Activated naive CD8-positive, alpha-beta T cell treated with anti-CD3 and anti-CD28 coated beads, Interleukin-2, amount 50 U/mL, for 16 hours (primary cell): ENCODE results near the gene RNF103.
"Not testable (repeated sequence)": the region's sequence is repeated elsewhere in the genome, so short reads cannot be mapped to it uniquely, and the experiment has no call there.

Experiments
- DNase-seq: peaks from one replicate; pipeline ENCODE4 v3.0.0-alpha.2; 2020; ENCODE audit warnings: low read depth, low spot score

Gene RNF103, protein sequence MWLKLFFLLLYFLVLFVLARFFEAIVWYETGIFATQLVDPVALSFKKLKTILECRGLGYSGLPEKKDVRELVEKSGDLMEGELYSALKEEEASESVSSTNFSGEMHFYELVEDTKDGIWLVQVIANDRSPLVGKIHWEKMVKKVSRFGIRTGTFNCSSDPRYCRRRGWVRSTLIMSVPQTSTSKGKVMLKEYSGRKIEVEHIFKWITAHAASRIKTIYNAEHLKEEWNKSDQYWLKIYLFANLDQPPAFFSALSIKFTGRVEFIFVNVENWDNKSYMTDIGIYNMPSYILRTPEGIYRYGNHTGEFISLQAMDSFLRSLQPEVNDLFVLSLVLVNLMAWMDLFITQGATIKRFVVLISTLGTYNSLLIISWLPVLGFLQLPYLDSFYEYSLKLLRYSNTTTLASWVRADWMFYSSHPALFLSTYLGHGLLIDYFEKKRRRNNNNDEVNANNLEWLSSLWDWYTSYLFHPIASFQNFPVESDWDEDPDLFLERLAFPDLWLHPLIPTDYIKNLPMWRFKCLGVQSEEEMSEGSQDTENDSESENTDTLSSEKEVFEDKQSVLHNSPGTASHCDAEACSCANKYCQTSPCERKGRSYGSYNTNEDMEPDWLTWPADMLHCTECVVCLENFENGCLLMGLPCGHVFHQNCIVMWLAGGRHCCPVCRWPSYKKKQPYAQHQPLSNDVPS

DNA sequence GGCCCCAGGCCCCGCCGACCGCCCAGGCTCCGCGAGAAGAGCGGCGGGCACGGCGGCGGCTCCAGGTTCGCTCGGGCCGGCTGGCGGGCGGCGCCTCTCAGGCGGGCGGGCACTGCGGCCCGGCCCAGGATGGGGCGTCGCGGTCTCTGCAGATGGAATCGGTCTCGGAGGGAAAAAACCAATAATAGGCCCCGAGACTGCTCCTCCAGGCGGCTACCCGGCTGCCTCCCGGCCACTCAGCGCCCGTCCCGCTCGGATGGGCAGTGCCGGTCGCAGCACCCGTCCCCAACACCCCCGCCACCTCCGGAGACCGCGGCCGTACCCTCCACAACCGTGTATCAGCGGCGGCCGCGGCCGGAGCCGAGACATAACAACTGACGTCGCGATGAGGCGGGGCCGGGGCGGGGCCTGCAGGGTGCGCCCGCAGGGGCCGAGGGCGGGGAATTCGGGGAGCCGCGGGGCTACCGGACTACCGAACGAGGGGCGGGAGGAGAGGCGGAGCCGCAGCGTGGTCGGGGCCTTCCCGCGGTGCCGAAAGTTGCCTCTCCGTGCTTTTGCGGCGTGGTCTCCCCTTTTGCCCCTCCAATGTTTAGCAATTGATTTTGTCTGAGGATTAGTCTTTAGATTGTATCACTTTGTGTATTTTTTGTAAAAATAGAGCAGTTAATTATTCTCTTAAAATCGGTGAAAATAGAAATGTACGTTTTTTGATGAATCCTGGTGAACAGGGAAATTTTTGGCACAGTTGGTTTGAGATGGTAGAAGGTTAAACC is at the start of gene RNF103:
Gene RNF103, minus strand, starts transcription at position 372 of the 773 bp plus-strand sequence. CDS start 979 bp downstream, outside the sequence.
- peak; percentile 85 for DNase-seq

DNA sequence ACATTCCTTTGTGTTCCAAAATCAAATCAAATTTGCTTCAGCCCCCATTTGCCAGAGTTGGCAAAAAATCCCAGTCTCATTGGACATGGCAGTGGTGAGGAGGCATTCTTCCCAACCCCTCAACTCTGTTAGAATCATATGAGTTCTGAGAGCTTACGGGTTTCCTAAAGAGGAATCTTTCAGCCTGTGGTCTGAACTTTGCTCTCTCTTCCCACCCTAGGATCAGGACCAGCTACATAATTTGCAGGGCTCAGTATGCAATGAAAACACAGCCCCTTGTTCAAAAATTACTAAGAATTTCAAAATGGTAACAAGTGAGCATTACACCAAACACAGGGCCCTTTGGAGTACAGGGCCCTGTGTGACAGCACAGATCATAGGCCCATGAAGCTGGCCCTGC is 49.3 kb upstream of the RNF103 start:
- DNase-seq: no peak

DNA sequence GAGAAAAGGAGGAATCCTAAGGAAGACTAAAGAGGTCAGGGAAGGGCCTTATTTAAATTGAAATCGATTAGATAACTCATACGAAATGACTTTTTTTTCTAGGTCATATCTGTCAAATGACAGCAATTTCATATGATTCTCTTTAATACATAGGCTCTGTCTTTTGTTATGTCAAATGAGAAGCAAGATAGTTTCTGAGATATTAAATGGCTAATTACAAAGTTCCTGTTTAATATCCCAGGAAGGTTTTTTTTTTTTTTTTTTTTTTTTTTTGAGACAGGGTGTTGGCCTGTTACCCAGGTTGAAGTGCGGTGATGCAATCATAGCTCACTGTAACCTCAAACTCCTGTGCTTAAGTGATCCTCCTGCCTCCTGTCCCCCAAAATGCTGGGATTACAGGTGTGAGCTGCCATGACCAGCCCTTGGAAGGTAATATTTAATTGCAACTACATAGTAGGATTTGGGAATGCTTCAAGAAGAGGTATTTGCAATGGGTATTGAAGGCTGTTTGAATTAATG is 48.4 kb upstream of the RNF103 start:
- DNase-seq: no peak

DNA sequence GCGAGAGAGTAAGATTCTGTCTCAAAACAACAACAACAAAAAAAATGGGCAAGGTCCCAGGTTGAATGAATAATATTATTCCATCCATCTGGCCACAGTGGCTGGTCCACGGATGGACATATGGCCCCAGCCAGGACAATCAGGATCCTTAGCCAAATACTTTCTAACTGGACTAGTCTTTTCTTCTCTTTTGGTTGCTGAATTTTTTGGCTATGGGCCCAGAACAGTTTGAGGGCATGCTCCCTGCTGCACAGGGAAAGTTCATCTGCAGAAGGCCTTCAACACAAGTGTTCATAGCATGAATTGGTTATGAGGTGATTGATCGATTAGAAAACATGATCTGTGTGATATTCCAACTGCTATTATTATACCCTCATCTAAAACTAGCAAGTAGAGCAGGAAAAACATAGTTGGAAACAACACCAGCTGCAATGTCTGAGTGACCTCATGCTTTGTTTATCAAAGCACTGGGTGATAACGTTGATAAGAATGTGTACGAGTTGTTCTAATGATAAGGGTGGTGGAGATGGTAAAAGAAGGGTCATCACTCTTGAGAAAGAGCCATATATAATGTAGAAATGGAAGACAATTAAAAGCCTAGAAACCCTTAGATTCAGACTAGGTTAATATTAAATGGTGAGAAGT is 47.8 kb upstream of the RNF103 start:
- DNase-seq: no peak

DNA sequence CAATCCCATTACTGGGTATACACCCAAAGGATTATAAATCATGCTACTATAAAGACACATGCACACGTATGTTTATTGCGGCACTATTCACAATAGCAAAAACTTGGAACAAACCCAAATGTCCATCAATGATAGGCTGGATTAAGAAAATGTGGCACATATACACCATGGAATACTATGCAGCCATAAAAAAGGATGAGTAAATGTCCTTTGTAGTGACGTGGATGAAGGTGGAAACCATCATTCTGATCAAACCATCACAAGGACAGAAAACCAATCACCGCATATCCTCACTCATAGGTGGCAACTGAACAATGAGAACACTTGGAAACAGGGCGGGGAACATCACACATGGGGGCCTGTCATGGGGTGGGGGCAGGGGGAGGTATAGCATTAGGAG is 45.7 kb upstream of the RNF103 start:
- not testable (repeated sequence) for DNase-seq

DNA sequence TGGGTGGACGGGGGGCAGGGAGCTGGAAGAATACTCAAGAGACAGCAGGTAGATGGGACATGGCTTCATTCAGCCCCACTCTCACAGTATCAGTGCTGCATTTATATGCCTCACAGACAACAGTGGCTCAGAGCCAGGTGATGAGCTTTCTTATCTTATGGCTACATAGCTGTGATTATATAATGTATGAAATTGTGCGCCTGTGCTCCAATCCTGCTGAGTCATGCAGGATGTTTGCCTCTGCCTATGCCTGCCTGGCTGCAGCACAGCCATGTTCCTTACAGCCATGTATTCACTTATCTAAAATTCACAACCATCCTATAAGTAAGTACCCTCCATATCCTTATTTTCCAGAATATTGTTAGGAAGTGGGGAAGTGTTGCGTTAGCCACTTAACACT is 37.7 kb upstream of the RNF103 start:
- no peak for DNase-seq

DNA sequence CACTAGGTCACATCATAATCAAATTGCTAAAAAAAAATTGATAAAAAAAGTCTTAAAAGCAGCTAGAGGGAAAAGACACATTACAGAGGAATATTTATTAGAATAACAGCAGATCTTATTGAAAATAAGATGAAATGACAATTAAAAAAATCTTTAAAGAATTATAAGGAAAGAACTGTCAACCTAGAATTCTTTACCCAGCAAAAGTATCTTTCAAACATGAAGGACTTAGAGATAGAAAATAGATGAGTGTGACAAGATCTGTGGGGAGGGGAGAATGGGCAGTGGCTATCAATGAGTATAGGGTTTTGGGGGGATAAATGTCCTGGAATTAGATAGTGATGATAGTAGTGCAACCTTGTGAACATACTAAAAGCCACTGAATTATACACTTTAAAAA is 26.5 kb upstream of the RNF103 start:
- DNase-seq: no peak

DNA sequence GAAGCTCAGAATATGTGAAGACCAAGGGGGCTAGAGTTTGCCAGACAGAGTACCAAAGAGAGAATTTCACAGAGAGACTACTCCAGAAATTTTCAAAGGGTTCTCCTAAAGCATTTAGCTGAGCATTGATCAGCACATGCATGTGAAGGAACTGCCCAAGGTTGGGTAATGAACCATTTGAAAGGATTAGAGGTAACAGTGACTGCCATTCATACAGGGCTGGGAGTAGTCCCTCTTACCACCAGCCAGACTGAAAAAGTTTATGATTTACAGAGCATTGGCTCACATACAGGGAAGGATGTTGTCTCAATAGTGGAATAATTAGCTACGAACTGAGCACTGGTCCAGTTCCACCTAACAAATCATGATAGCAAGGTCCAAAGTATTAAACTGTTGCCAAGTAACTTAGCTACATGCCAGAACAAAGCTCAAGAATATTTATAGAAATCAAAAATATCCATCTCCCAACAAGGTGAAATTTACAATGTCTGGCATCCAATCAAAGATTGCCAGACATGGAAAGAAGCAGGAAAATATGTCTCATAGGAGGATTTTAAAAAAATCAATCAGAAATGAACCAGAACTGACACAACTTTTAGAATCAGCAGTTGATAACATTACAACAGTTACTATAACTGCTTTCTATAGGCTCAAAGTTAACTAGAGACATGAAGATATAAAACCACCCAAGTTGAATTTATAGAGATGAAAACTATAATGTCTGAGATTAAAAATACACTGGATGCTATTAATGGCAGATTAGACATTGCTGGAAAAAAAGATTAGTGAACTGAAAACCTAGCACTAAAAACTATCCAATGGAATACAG is 25.7 kb upstream of the RNF103 start:
- no peak for DNase-seq

DNA sequence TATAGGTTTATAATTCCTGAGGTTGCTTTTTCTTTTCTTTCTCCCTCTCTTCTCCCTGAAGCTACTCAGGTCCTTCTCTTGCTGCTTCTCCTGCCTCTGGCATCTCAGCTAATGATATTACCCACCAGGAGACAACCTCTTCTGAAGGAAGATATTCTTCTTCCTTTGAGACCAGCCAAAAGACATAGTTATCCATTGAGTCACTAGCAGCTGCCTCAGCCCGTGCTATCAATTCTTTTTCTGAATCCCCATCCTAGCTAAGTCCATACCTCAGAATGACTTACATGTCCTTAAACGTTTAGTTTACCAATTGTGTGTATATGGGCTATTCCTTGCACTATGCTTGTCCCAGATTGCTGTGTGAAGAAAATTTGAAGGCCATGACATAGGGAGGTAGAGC is 25.0 kb upstream of the RNF103 start:
- no peak for DNase-seq

DNA sequence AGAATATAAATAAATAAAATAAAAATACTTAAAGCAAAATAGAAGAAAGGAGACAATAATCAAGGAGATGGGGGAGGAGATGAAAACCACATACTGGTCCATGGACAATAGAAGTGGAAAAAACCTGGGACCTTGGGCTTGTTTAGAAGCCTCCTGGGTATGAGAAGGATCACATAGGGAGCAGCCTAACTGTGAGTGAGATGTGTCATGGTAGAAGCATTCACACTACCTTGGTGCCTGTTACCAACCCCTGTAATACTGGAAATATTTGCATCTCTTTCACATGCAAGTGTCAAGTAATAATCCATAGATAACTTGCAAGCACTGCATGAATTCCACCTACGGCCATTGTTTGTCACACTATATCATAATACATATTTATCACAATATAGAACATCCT is 23.2 kb upstream of the RNF103 start:
- DNase-seq: no peak

DNA sequence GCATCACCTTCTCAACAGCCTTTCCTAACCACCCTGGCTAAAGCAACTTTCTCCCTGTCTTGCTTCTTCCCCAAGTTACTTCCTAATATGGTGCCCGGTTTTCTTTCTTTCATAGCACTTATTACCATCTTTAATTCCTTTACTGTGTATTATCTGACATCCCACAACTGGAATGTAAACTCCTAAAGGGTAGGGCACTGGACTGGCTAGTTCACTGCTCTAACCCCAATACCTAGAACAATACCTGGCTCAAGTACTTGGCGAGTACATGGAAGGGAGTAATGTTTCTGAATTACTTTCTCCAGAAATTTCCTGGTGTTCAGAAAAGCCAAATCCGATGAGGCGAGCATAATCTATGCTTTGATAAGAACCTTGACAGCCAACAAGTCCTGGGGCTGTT is 22.7 kb upstream of the RNF103 start:
- no peak for DNase-seq

DNA sequence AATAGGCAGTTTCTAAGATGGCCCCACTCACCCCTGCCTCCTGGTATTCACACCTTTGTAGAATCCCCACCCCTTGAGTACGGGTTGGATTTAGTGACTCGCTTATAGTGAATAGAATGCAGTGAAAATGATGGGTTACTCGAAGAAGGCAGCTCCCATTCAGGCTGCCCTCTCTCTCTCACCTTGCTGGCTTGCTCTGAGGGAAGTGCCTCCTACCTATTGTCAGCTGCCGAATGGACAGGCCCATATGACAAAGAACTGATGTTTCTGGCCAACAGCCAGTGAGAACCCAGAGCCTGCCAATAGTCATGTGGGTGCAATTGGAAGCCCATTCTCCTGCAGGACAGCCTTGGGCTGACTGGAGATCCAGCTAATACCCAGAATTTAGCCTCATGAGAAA is 22.1 kb upstream of the RNF103 start:
- no peak for DNase-seq

DNA sequence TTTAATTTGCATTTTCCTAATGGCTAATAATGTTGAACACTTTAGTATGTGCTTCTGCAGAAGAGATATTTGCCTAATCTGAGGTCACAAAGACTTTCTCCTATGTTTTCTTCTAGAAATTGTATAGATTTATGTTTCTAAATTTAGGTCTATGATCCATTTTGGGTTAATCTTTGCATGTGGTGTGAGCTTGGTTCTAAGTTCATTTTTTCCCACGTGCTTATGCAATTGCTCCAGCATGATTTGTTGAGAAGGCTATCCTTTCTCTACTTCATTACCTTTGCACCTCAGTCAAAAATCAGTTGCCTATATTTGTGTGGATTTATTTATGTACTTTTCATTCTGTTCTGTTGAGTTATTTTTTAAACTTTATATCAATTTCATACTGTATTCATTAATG is 15.0 kb upstream of the RNF103 start:
- no peak for DNase-seq

DNA sequence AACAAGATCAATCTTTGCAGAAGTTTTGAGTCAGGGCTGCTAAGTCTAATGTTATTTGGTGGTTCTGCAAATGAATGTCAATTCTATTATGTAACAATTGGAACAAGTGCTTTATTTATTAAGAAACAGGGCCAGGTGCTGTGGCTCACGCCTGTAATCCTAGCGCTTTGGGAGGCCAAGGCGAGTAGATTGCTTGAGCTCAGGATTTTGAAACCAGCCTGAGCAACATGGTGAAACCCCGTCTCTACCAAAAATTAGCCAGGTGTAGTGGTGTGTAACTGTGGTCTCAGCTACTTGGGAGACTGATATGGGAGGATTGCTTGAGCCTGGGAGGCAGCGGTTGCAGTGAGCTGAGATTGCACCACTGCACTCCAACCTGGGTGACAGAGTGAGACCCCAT is 13.2 kb upstream of the RNF103 start:
- DNase-seq: no peak

DNA sequence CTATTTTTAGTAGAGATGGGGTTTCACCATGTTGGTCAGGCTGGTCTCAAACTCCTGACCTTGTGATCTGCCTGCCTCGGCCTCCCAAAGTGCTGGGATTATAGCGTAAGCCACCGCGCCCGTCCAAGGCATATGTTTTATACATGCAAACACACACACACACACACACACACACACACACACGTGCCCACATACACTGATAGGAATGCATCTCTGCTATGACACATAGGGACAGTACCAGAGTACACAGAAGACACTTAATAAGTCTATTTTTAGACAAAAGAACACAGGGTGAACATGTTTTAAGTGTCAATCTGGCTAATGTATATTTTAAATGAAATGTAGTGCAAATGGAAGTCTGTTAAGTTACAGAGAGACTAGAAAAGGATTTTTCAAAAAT is 10.7 kb upstream of the RNF103 start:
- no peak for DNase-seq

DNA sequence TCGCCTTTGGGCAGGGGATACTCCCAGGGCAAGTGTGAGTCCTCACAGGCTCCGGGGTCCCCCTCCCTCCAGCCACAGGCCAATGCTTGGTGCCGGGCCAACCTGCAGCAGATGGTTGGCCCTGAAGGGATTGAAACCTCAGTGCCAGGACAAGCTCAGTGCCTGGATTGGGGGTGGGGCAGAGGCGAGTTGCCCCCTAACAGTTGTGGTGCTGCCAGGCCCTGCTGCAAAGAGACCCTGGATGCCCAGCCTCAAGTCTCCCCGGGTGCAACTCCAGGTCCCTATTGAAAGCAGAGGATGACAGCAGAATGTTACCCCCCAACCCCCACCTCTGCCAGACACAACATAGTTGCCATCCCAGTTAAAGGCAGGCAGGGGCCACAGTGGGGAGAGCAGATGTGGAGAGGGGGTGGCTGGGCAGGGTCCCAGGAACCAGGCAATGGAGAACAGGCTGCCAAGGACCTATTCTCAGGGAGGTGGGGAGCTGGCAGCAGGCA is 9.5 kb upstream of the RNF103 start:
- DNase-seq: no peak

DNA sequence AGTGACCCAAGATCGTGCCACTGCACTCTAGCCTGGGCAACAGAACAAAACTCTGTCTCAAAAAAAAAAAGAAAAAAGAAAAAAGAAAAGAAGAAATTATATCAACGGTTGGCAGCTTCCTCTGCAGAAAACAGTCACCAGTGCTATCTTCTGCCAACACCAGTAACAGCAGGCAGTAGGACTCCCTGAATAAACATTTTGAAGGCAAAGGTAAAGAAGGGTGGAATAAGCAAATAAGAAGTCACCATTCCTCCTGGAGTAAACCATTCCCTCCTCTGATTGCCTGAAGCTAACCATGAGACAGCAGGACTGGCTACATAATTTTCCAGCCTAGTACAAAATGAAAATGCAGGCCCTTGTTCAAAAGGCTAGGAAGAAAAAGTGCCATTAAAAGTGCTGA is 9.0 kb upstream of the RNF103 start:
- no peak for DNase-seq

DNA sequence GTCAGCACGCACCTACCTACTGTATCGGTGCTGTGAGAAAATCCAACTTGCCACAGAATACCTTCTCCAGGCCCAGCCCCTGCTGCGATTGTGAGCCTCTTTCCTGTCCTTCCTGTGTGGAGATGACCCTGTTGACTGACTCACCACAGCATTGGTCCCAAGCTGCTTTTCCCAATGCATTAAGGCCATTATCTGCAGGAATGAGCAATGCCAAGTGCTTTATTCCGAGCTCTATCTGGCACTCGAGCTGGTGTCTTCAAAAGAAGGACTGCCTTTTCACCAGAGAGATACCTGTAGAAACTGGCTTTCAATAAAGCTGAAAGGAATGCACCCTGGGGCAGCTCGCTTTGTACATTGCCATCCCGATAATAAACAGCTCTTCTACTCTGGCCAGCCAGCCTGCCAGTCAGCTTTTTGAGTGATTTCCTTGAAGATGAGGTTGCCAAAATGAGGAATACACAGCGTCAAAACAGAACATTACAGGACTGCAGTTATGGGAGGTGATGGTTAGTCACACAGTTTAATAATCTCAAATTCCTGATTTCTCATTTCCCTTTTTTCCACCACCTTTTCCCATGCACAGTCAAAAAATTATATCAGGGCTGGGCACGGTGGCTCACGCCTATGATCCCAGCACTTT is 8.3 kb upstream of the RNF103 start:
- no peak for DNase-seq

DNA sequence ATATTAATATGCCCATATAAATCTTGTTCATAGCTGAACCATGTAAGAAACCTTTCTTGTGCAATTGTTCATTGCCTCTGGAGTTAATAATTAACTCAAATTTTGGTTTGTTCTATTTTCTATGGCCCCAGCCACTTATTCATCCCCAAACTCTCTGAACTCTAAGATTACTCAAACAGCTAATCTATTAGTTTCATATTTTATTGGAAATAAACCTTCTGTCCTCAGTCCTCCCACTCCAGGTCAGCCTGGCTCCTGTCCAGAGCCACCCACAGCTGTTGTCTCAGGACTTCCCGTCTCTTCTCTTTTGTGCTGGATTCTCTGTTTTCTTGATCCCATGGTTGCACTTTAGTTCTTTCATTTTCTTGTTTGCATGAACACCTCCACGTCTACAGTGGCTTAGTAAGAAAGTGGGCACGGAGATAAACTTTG is 4.4 kb upstream of the RNF103 start:
- no peak for DNase-seq

DNA sequence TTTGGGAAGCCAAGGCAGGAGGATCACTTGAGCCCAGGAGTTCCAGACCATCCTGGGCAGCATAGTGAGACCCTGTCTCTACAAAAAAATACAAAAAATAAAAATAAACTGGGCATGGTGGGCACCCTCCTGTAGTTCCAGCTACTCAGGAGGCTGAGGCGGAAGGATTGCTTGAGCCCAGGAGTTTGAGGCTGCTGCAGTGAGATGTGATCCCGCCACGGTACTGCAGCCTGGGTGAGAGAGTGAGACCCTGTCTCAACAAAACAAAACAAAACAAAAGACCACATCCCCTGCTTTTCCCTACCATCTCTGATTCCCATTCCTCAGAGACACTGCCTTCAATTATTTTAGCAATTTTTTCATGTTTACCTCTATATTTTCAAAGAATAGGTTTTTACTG is 3.9 kb upstream of the RNF103 start:
- DNase-seq: no peak
